Measurements from ENCODE around the gene CIBAR2. TPM values are rescaled to one million over a fixed set of nuclear protein-coding genes. Genes with fewer than 3 reads are reported as not detected.

CIBAR2 gene
- total and polyA plus RNA-seq, 2 donors (not counting 1 experiment from before 2014, with no cell fraction given) = not detected

DNA sequence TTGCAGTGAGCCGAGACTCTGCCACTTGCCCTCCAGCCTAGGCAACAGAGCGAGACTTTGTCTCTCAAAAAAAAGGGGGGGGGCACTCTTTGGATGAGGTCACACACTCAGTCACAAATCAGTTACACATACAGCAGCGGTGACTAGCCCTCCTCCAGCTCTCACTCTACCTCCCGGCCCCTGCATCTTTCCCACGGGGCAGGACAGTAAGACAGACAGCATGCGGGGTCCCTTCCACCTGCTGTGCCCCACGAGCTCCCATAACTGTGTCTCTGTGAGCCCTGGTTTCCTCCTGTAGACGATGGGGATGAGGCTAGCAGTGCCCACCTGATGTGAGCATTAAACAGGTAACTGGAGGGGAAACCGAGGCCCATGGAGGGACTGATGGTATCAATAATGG lies 5.2 kb downstream of the CIBAR2 start:
- TF ChIP-seq EZH2 (IDR thresholded peaks at IDR 0.05; ENCODE audit: low read length, missing control alignments) = no peak
- TF ChIP-seq, protein P1, sequence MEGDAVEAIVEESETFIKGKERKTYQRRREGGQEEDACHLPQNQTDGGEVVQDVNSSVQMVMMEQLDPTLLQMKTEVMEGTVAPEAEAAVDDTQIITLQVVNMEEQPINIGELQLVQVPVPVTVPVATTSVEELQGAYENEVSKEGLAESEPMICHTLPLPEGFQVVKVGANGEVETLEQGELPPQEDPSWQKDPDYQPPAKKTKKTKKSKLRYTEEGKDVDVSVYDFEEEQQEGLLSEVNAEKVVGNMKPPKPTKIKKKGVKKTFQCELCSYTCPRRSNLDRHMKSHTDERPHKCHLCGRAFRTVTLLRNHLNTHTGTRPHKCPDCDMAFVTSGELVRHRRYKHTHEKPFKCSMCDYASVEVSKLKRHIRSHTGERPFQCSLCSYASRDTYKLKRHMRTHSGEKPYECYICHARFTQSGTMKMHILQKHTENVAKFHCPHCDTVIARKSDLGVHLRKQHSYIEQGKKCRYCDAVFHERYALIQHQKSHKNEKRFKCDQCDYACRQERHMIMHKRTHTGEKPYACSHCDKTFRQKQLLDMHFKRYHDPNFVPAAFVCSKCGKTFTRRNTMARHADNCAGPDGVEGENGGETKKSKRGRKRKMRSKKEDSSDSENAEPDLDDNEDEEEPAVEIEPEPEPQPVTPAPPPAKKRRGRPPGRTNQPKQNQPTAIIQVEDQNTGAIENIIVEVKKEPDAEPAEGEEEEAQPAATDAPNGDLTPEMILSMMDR (conservative IDR thresholded peaks at IDR 0.05 in 1 of 2, IDR thresholded peaks at IDR 0.05 in 1 of 2; ENCODE audit: low read depth in 1 of 2, low read length in 2 of 2) = no peak
- no peaks in the 10 kb centered on the region for H3K79me2 ChIP-seq (ENCODE audit: control insufficient read depth, insufficient read depth, low read length)
- DNase-seq (ENCODE audit: low read depth in 2 of 2) = no peak
- no peak overlapping the region for H3K4me2 ChIP-seq (ENCODE audit: extremely low read depth, insufficient read depth, low read length)
- H3K4me3 ChIP-seq (replicated peaks in 1 of 4; ENCODE audit: control extremely low read depth in 1 of 4, insufficient read depth in 1 of 4, low read depth in 3 of 4, low read length in 4 of 4) = no peak overlapping the region
- no peaks in the 10 kb centered on the region for H4K20me1 ChIP-seq (ENCODE audit: control insufficient read depth, extremely low read depth, insufficient read depth, low read length)
- H3K27me3 ChIP-seq (ENCODE audit: control insufficient read depth, insufficient read depth, low read length) = peaks cover 2% of the 10 kb centered on the region
- H3K9me3 ChIP-seq (ENCODE audit: control insufficient read depth, insufficient read depth, low read depth, low read length) = no peaks in the 10 kb centered on the region
- H2AFZ ChIP-seq (ENCODE audit: low read length) = no peak overlapping the region
- no peak overlapping the region for H3K27ac ChIP-seq (ENCODE audit: insufficient read depth, low read length)
- no peak overlapping the region for H3K9ac ChIP-seq (ENCODE audit: insufficient read depth, low read length)
- no peaks in the 10 kb centered on the region for H3K4me1 ChIP-seq (ENCODE audit: control insufficient read depth, extremely low read depth, insufficient read depth, low read length)
- no peaks in the 10 kb centered on the region for H3K36me3 ChIP-seq (ENCODE audit: control insufficient read depth, insufficient read depth, low read length)

DNA sequence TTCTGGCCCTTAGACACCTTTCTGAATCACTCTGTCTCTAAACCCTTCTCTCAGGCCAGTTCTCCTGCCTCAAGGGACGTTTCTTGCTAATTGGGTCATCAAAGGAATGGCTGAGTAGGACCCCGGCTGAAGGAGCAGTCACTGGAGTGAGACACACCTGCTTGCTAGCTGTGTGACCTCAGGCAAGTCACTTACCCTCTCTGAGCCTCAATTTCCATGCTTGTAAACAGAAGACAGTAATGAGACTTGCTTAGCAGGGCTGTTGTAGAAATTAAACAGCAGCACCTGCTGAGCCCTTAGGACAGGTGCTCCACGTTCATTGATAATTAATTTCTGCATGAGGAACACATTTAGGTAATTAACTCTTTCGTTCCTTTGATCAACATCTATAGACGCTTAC lies 6.8 kb downstream of the CIBAR2 start:
- H3K9me3 ChIP-seq (ENCODE audit: control insufficient read depth, insufficient read depth, low read depth, low read length) = no peaks in the 10 kb centered on the region
- H3K27ac ChIP-seq (ENCODE audit: insufficient read depth, low read length) = no peak overlapping the region
- no peaks in the 10 kb centered on the region for H3K79me2 ChIP-seq (ENCODE audit: control insufficient read depth, insufficient read depth, low read length)
- no peaks in the 10 kb centered on the region for H3K4me1 ChIP-seq (ENCODE audit: control insufficient read depth, extremely low read depth, insufficient read depth, low read length)
- no peak overlapping the region for H3K4me3 ChIP-seq (replicated peaks in 1 of 4; ENCODE audit: control extremely low read depth in 1 of 4, insufficient read depth in 1 of 4, low read depth in 3 of 4, low read length in 4 of 4)
- H3K27me3 ChIP-seq (ENCODE audit: control insufficient read depth, insufficient read depth, low read length) = peaks cover 2% of the 10 kb centered on the region
- H3K36me3 ChIP-seq (ENCODE audit: control insufficient read depth, insufficient read depth, low read length) = no peaks in the 10 kb centered on the region
- H2AFZ ChIP-seq (ENCODE audit: low read length) = no peak overlapping the region
- DNase-seq (ENCODE audit: low read depth in 2 of 2) = no peak
- H3K4me2 ChIP-seq (ENCODE audit: extremely low read depth, insufficient read depth, low read length) = no peak overlapping the region
- H4K20me1 ChIP-seq (ENCODE audit: control insufficient read depth, extremely low read depth, insufficient read depth, low read length) = no peaks in the 10 kb centered on the region
- no peak overlapping the region for H3K9ac ChIP-seq (ENCODE audit: insufficient read depth, low read length)
- TF ChIP-seq EZH2 (IDR thresholded peaks at IDR 0.05; ENCODE audit: low read length, missing control alignments) = no peak
- TF ChIP-seq, protein P1 (conservative IDR thresholded peaks at IDR 0.05 in 1 of 2, IDR thresholded peaks at IDR 0.05 in 1 of 2; ENCODE audit: low read depth in 1 of 2, low read length in 2 of 2) = no peak

DNA sequence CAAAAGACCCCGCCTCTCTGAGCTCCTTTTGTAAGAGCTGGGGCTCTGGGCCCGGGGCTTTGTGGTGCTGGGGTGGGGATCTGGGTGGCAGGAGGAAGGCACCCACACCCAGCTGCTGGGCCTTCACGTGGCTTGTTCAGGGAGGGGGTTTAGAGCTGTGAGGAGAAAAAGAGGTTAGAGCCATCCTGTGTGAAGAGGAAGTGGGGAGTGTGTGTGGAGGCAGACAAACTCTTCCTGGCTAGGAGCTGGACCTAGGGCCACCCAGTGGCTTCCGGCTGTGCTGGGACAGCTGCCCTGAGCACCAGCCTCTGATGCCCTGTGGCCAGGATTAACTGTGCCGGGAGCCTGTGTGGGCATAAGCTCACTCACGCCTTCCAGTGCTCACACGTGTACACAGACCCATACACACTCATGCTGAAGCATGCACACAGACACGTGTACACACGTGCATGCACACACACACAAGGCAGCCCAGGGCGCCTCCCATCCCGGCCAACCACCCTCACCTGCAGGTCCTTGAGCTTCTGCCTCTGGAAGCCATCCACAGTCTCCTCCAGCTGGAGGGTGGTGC lies 7.4 kb downstream of the CIBAR2 start:
- Histone ChIP-seq H3K4me3 (replicated peaks in 1 of 4; ENCODE audit: control extremely low read depth in 1 of 4, insufficient read depth in 1 of 4, low read depth in 3 of 4, low read length in 4 of 4) (no peak overlapping the region), H3K9me3 (ENCODE audit: control insufficient read depth, insufficient read depth, low read depth, low read length) (no peaks in the 10 kb centered on the region), H3K27ac (ENCODE audit: insufficient read depth, low read length) (no peak overlapping the region), H3K36me3 (ENCODE audit: control insufficient read depth, insufficient read depth, low read length) (no peaks in the 10 kb centered on the region), H3K4me2 (ENCODE audit: extremely low read depth, insufficient read depth, low read length) (no peak overlapping the region), H2AFZ (ENCODE audit: low read length) (no peak overlapping the region), H4K20me1 (ENCODE audit: control insufficient read depth, extremely low read depth, insufficient read depth, low read length) (no peaks in the 10 kb centered on the region), H3K4me1 (ENCODE audit: control insufficient read depth, extremely low read depth, insufficient read depth, low read length) (no peaks in the 10 kb centered on the region), H3K79me2 (ENCODE audit: control insufficient read depth, insufficient read depth, low read length) (no peaks in the 10 kb centered on the region), H3K9ac (ENCODE audit: insufficient read depth, low read length) (no peak overlapping the region), H3K27me3 (ENCODE audit: control insufficient read depth, insufficient read depth, low read length) (peaks cover 2% of the 10 kb centered on the region)
- DNase-seq (ENCODE audit: low read depth in 2 of 2) = no peak
- no peak for TF ChIP-seq EZH2 (IDR thresholded peaks at IDR 0.05; ENCODE audit: low read length, missing control alignments)
- TF ChIP-seq, protein P1 (conservative IDR thresholded peaks at IDR 0.05 in 1 of 2, IDR thresholded peaks at IDR 0.05 in 1 of 2; ENCODE audit: low read depth in 1 of 2, low read length in 2 of 2) = no peak

Data from fibroblast of lung (primary cell).